ENCODE measurements around the gene FGGY.
A peak's percentile ranks its signal among the peaks of the same experiment; 100 is the strongest.

Gene FGGY

DNA sequence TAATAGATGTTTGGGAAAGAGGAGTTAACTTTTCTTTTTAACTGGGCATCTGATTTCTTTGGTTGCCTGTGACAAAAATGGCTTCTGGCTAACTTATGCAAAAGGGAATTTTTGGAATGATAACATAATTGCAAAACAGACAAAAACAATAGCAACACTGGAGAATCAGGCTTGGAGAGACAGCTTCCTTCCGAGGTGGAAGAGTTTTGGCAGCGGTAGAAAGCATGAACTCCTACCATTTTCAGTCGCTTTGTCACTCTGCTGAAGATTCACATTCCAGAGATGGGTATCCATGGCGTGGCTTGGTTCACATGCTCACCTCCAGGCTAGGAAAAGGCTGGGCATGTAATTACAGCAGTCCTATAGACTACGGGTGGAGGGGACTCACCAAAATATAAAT, 17.2 kb upstream of the FGGY start:
- no peak for DNase-seq (ENCODE audit: low read depth)
- H3K4me3 ChIP-seq (ENCODE audit: low read depth, low read length): no peak overlapping the region
- TF ChIP-seq MYC (IDR thresholded peaks at IDR 0.05; ENCODE audit: low read depth, low read length): no peak
- TF ChIP-seq MAX (IDR thresholded peaks at IDR 0.05; ENCODE audit: low read depth, low read length): no peak
- TF ChIP-seq CTCF (IDR thresholded peaks at IDR 0.05; ENCODE audit: low read depth, low read length): no peak
- no peak for TF ChIP-seq POLR2A (IDR thresholded peaks at IDR 0.05; ENCODE audit: extremely low read depth, insufficient read length)

GRCh38 chr1:59282951-59283350, 13.9 kb upstream of the FGGY start:
- TF ChIP-seq CTCF (IDR thresholded peaks at IDR 0.05; ENCODE audit: low read depth, low read length) (no peak), MYC (IDR thresholded peaks at IDR 0.05; ENCODE audit: low read depth, low read length) (no peak), MAX (IDR thresholded peaks at IDR 0.05; ENCODE audit: low read depth, low read length) (no peak), POLR2A (IDR thresholded peaks at IDR 0.05; ENCODE audit: extremely low read depth, insufficient read length) (no peak)
- no peak for DNase-seq (ENCODE audit: low read depth)
- H3K4me3 ChIP-seq (ENCODE audit: low read depth, low read length): no peak overlapping the region

DNA sequence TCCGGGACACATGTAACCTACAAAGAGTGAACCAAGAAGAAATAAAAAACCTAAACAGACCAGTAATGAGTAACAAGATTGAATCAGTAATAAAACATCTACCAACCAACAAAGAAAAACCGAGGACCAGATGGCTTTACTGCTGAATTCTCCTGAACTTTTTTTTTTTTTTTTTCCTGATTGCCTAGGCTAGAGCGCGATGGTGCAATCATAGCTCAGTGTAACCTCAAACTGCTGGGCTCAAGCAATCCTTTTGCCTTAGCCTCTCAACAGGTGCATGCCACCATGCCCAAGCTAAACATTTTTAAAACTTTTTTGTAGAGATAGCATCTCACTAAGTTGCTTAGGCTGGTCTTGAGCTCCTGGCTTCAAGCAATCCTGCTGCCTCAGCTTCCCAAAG, 11.2 kb upstream of the FGGY start:
- peak; percentile 43 for DNase-seq (ENCODE audit: low read depth)
- no peak overlapping the region for H3K4me3 ChIP-seq (ENCODE audit: low read depth, low read length)
- TF ChIP-seq MYC (IDR thresholded peaks at IDR 0.05; ENCODE audit: low read depth, low read length) (no peak), CTCF (IDR thresholded peaks at IDR 0.05; ENCODE audit: low read depth, low read length) (no peak), POLR2A (IDR thresholded peaks at IDR 0.05; ENCODE audit: extremely low read depth, insufficient read length) (no peak), MAX (IDR thresholded peaks at IDR 0.05; ENCODE audit: low read depth, low read length) (no peak)

- no peak for DNase-seq (ENCODE audit: low read depth)
- TF ChIP-seq CTCF (IDR thresholded peaks at IDR 0.05; ENCODE audit: low read depth, low read length): no peak
- TF ChIP-seq MAX (IDR thresholded peaks at IDR 0.05; ENCODE audit: low read depth, low read length): no peak
- no peak for TF ChIP-seq POLR2A (IDR thresholded peaks at IDR 0.05; ENCODE audit: extremely low read depth, insufficient read length)
- no peak for TF ChIP-seq MYC (IDR thresholded peaks at IDR 0.05; ENCODE audit: low read depth, low read length)
- no peak overlapping the region for H3K4me3 ChIP-seq (ENCODE audit: low read depth, low read length)
Measured at GRCh38 chr1:59288046-59288445, 8.8 kb upstream of the FGGY start.

GRCh38 chr1:59289570-59289969, 7.3 kb upstream of the FGGY start:
- H3K4me3 ChIP-seq (ENCODE audit: low read depth, low read length): no peak overlapping the region
- TF ChIP-seq MYC (IDR thresholded peaks at IDR 0.05; ENCODE audit: low read depth, low read length): no peak
- no peak for TF ChIP-seq MAX (IDR thresholded peaks at IDR 0.05; ENCODE audit: low read depth, low read length)
- TF ChIP-seq POLR2A (IDR thresholded peaks at IDR 0.05; ENCODE audit: extremely low read depth, insufficient read length): no peak
- DNase-seq (ENCODE audit: low read depth): no peak

GRCh38 chr1:59290193-59290949, 6.5 kb upstream of the FGGY start:
- peak; percentile 99 for TF ChIP-seq MAX (IDR thresholded peaks at IDR 0.05; ENCODE audit: low read depth, low read length)
- no peak for TF ChIP-seq POLR2A (IDR thresholded peaks at IDR 0.05; ENCODE audit: extremely low read depth, insufficient read length)
- peak; percentile 93 for TF ChIP-seq MYC (IDR thresholded peaks at IDR 0.05; ENCODE audit: low read depth, low read length)
- TF ChIP-seq CTCF (IDR thresholded peaks at IDR 0.05; ENCODE audit: low read depth, low read length): peak; percentile 52
- peak; percentile 81 for DNase-seq (ENCODE audit: low read depth)
- no peak overlapping the region for H3K4me3 ChIP-seq (ENCODE audit: low read depth, low read length)
